ENCODE data around the gene MMP25.
"Not testable (repeated sequence)": the region's sequence is repeated elsewhere in the genome, so short reads cannot be mapped to it uniquely, and the experiment has no call there.

MMP25 gene

GRCh38 chr16:3056336-3057180 is 10.2 kb downstream of the MMP25 start:
- DNase-seq (ENCODE audit: low read depth, low spot score): no peak

GRCh38 chr16:3057181-3058138 is 11.1 kb downstream of the MMP25 start:
- DNase-seq (ENCODE audit: low read depth, low spot score): no peak

GRCh38 chr16:3058139-3059030 is 12.0 kb downstream of the MMP25 start:
- DNase-seq (ENCODE audit: low read depth, low spot score): no peak

- peak; percentile 76 for DNase-seq (ENCODE audit: low read depth, low spot score)
Observed at GRCh38 chr16:3059041-3059722, 12.8 kb downstream of the MMP25 start.

- DNase-seq (ENCODE audit: low read depth, low spot score): no peak
Observed at GRCh38 chr16:3059723-3060242, 13.4 kb downstream of the MMP25 start.

- DNase-seq (ENCODE audit: low read depth, low spot score): no peak
Observed at GRCh38 chr16:3060339-3061127, 14.2 kb downstream of the MMP25 start.

GRCh38 chr16:3062553-3062952 is 16.2 kb downstream of the MMP25 start:
- no peak for DNase-seq (ENCODE audit: low read depth, low spot score)

GRCh38 chr16:3063625-3064386 is 17.4 kb downstream of the MMP25 start:
- DNase-seq (ENCODE audit: low read depth, low spot score): no peak

- DNase-seq (ENCODE audit: low read depth, low spot score): peak; percentile 50
Observed at GRCh38 chr16:3065069-3065741, 18.8 kb downstream of the MMP25 start, which contains the start of gene IL32. Gene IL32, plus strand, starts transcription at chr16:3065640. Its CDS starts 172 bp downstream, at chr16:3065812.

- no peak for DNase-seq (ENCODE audit: low read depth, low spot score)
Observed at GRCh38 chr16:3065742-3066439, 19.5 kb downstream of the MMP25 start.

- DNase-seq (ENCODE audit: low read depth, low spot score): no peak
Observed at GRCh38 chr16:3066440-3066748, 20.0 kb downstream of the MMP25 start.

GRCh38 chr16:3068487-3068886 is 22.1 kb downstream of the MMP25 start:
- no peak for DNase-seq (ENCODE audit: low read depth, low spot score)

- not testable (repeated sequence) for DNase-seq (ENCODE audit: low read depth, low spot score)
Observed at GRCh38 chr16:3069146-3069545, 22.8 kb downstream of the MMP25 start.

- DNase-seq (ENCODE audit: low read depth, low spot score): no peak
Observed at GRCh38 chr16:3070608-3071111, 24.3 kb downstream of the MMP25 start.

GRCh38 chr16:3071655-3072054 is 25.3 kb downstream of the MMP25 start:
- no peak for DNase-seq (ENCODE audit: low read depth, low spot score)

GRCh38 chr16:3072148-3072547 is 25.8 kb downstream of the MMP25 start:
- DNase-seq (ENCODE audit: low read depth, low spot score): not testable (repeated sequence)

- DNase-seq (ENCODE audit: low read depth, low spot score): not testable (repeated sequence)
Observed at GRCh38 chr16:3072576-3073263, 26.4 kb downstream of the MMP25 start.

All from activated CD4-positive, CD25-positive, alpha-beta regulatory T cell treated with anti-CD3 and anti-CD28 coated beads, Interleukin-2, amount 50 U/mL, for 16 hours (primary cell).